K562 (cell line): Measurements from ENCODE around the gene DSCAM.

Experiments used
- CHD2 ChIP-seq: IDR thresholded peaks from 2 replicates; pipeline ENCODE4 v1.6.1; 2011; ENCODE audit warnings: low read depth, low read length
- MEF2D ChIP-seq: conservative IDR thresholded peaks from 2 replicates; pipeline ENCODE4 v1.6.1; 2016; ENCODE audit warnings: low read depth, missing genetic modification characterization, missing compliant biosample characterization
- NFE2L1 ChIP-seq: fragments of 450-650 bp; IDR thresholded peaks from 2 replicates; pipeline ENCODE4 v1.6.1; 2016; ENCODE audit warnings: missing genetic modification characterization, low read depth, mild to moderate bottlenecking, missing compliant biosample characterization, moderate library complexity, borderline replicate concordance
- POLR2A ChIP-seq: fragments of 450-650 bp; conservative IDR thresholded peaks from 2 replicates; pipeline ENCODE4 v1.6.1; 2016
- POLR2H ChIP-seq: IDR thresholded peaks from 2 replicates; pipeline ENCODE4 v1.6.1; 2016; ENCODE audit warnings: missing genetic modification characterization, low read depth, mild to moderate bottlenecking, control low read depth, missing compliant biosample characterization, moderate library complexity
- RBM22 ChIP-seq: fragments of 200-400 bp; formaldehyde crosslinking; IDR thresholded peaks from 2 replicates; pipeline ENCODE4 v1.6.1; 2018; ENCODE audit warnings: low read length, low read depth; ENCODE audit not compliant: poor library complexity, severe bottlenecking
- RFX5 ChIP-seq: IDR thresholded peaks from 2 replicates; pipeline ENCODE4 v1.6.1; 2011; ENCODE audit warnings: low read depth, mild to moderate bottlenecking, improper control_type of control experiment, low read length
- ZNF57 ChIP-seq: fragments of 450-650 bp; formaldehyde crosslinking; IDR thresholded peaks from 2 replicates; pipeline ENCODE4 v1.4.0; 2020; ENCODE audit warnings: mild to moderate bottlenecking, moderate library complexity

DNA sequence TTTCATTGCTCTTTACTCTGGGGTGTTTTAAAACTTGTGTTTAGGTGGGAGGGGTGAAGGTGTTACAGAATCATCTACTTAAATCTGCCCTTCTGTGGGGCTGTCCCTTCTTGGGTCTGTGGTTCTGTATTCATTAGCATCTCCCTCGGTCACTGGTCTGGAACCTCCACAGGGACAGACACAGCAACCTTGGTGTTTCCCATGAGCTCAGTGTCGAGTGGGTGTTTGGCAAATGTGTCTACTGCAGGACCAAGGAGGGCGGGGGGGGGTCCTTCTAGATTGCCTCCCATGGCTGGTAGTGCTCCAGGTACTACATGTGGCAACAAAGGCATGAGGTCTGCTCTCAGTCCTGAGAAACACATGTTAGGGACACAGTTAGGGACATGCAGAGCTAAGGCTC lies 706.3 kb downstream of the DSCAM start:
- TF ChIP-seq RFX5, result no peak
- no peak for TF ChIP-seq CHD2
- TF ChIP-seq POLR2A, result no peak
- no peak for TF ChIP-seq NFE2L1 (tag)
- TF ChIP-seq MEF2D (tag), result no peak
- no peak for TF ChIP-seq POLR2H
- TF ChIP-seq ZNF57, result no peak
- no peak for TF ChIP-seq RBM22
